Pons (tissue), 1 donor: ENCODE data around the gene SYNPR.
"Not testable (repeated sequence)": the region's sequence is repeated elsewhere in the genome, so short reads cannot be mapped to it uniquely, and the experiment has no call there.

Source experiments
- DNase-seq: peaks from one replicate; pipeline ENCODE4 v3.0.0-alpha.2; 2016; ENCODE audit warnings: low spot score

The SYNPR gene

DNA sequence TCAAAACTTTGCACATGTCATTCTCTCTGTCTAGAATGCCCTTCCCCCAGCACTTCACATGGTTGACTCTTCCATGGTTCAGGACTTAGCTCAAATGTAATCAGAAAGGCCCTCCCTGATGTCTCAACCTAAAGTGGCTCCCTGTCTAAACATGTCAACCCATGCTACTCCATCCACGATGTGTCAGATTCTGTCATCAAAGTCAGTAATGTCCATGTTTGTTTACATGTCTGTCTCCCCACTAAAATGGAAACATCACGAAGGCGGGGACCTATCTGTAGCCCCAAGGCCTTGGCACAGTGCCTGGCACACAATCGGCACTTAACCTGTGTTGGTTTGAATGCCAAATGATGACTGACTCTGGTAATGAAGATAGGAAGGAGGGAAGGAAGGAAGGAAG lies 353.6 kb downstream of the SYNPR start:
- no peak for DNase-seq

DNA sequence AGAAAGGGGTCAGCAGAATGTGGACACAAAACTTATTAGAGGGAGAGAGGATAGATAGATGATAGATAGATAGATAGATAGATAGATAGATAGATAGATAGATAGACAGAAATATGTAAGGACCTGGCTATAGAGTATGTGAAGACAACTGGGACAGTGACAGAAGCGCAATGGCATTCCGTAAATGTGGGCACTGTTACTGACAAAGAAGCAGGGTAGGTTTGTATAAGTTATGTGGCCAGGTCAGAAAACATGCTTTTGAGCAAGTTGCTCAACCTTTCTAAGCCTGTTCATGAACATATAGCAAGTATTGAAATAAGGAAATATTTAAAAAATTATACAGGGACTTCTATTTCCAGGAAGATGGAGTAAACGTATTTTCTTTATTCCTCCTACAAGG lies 357.1 kb downstream of the SYNPR start:
- no peak for DNase-seq

DNA sequence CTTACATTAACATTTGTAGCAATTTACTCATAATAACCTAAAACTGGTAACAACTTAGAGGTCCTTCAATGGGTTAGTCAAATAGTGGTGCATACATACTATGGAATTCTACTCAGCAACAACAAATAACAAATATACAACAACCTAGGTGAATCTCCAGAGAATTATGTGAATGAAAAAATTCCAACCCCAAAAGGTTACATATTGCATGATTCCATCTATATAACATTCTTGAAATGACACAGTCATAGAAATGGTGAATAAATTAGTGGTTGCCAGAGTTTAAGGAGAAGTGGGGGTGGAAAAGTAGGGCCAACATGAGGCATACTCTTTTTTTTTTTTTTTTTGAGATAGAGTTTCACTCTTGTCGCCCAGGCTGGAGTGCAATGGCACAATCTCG lies 361.7 kb downstream of the SYNPR start:
- DNase-seq = no peak

DNA sequence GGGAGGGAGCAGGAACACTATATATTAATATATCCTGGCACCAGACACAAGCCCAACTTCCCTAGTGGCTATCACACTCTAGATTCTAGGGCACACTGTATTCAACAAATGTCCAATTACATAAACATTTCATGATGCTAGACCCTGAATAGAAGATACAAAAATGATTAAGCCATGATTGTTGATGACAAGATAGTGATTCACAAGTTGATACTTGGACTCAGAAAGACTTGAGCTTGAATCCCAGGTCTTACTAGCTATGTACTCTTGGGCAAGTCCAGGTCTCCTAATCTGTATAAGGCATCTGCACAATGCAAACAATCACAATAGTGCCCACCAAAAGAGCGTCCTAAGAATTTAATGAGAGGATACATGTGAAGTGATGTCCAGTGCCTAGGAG lies 364.4 kb downstream of the SYNPR start:
- DNase-seq = no peak

DNA sequence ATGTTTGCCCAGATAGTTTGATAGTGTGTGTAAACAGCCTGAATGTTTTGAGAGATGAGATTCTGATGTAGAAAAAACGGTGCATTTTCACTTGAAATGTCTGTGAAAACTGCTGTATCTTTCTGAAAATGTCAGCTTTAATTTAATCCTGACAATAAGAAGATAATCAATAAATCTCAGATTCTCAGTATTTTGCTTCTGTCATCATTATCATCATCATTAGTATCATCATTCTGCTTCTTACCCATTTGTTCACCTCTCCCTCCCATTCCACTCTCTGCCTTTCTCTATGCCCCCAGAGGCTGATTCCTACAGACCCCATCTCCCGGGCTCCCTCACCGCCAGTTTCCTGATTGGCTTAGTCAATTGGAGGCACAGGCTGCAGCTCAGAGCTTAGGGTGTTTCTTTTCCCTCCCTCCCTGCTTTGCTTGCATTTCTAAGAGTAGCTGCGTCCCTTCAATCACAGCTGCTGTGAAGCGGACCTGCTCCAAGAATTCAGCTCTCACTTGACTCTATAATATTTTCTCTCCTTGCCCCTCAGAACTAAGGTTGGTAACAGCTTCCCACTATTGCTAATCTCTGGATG lies 366.2 kb downstream of the SYNPR start:
- no peak for DNase-seq

DNA sequence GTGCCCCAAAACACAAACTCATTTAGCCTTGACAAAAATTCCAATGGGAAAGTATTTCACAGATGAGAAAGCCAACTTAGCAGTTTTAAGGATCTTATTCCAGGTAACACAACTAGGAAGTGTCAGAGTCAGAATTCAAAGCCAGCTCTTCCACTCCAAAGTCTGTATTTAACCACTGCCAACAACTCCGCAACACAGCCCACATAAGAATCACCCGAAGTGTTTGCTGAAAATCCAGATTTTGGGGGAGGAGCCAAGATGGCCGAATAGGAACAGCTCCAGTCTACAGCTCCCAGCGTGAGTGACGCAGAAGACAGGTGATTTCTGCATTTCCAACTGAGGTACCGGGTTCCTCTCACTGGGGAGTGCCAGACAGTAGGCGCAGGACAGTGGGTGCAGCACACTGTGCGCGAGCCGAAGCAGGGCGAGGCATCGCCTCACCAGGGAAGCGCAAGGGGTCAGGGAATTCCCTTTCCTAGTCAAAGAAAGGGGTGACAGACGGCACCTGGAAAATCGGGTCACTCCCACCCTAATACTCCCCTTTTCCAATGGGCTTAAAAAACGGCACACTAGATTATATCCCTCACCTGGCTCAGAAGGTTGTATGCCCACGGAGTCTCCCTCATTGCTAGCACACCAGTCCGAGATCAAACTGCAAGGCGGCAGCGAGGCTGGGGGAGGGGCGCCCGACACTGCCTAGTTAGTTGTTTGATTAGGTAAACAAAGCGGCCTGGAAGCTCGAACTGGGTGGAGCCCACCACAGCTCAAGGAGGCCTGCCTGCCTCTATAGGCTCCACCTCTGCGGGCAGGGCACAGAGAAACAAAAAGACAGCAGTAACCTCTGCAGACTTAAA lies 367.0 kb downstream of the SYNPR start:
- not testable (repeated sequence) for DNase-seq

DNA sequence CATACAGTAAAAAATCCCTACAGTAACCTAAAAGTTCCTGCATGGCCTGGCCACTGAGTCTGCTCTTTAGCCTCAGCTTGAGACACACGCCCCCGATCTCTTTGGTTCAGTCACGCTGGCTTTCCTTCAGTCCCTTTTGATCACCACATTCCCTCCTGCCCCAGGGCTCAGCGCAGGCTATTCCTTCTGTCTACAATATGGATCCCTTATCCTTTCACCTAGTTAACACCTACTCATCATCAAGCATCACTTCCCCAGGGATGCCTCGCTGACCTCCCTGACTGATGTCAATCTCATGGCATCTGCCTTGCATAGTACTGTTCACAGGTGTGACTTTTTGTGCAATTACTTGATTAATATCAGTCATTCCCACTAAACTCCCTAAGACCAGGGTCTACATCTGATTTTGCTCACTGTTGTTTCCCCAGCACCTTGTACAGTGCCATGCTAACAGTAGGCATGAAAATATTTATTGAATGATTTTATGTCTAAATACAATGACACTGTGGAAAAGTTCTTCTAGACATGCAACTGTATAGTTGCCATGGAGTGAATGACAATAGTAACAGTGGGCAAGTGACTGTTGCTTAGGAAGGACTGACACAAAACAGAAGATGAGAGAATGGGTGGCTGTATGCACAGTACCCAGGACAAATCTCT lies 374.1 kb downstream of the SYNPR start, which contains the start of gene SNTN:
Gene SNTN, plus strand, starts transcription at position 610 of the 660 bp plus-strand sequence. Its CDS starts 13 bp downstream, at position 623.
- no peak for DNase-seq

DNA sequence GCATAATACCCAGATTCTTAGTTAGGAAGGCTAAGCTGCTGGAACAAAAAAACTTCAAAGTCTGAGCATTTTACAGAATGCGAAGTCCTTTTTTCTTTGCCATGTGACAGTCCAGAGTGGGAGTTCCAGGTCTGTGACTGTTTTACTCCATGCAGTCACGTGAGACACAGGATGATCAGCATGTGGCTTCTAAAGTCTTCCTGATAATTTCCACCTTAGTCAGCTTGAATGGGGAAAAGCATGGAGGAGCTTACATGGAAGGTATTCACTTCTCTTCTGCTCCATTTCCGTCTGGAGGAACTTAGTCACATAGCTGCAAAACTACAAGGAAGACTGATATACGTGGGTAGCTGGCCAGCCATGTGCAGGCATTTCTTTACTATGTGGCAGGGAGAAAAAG lies 376.1 kb downstream of the SYNPR start:
- DNase-seq = no peak

DNA sequence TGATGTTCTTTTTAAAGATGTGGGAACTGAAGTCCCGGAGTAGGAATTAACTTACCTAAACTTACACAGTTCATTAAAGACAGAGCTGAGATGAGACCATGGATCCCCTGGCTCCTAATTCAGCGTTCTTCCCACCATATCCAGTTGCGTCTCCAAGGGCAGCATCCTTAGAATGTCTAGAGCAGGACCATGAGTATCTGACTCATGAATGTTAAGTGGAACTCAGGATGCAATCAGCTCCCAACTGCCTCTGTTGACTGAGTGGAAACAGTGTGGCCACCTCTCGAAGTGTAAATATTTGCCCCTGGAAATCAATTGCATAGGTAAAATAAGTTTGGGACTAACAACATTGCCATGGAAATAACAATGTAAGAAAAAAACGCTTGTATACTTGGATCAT lies 376.8 kb downstream of the SYNPR start:
- no peak for DNase-seq

DNA sequence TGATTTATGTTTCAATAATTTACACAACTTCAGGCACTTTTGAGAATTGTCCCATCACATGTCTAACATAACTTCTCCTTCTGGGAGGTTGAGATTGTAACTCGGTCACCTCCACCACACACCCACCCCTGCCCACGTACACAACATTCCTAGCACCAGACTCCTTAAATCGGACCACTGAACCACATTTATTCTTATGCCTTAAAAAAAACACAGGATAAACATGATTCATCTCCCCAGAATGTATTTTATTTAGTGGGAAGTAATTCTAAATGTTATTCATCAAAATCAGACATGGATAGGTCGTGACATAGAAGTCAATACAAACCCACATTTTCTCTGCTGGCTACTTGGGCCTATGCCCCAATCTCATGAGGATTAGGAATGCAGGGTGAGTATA lies 377.4 kb downstream of the SYNPR start:
- DNase-seq = no peak

DNA sequence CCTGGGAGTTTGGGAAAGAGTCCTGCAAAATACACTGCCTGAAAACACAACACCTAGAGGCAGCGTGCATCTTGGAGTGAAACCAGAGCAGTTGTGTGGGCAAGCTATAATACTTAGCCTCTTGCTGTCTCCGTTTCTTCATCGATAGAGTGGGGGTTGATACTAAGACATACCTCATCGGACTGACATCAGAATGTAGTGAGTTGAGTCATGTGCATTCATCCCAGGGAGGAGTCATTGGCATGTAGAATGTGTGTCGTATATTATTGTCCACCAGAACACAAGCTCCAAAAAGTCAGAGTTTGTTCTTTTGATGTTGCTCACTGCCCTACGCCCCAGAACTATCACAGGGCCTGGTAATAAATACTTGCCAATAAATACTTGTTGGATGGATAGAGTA lies 378.7 kb downstream of the SYNPR start:
- no peak for DNase-seq

DNA sequence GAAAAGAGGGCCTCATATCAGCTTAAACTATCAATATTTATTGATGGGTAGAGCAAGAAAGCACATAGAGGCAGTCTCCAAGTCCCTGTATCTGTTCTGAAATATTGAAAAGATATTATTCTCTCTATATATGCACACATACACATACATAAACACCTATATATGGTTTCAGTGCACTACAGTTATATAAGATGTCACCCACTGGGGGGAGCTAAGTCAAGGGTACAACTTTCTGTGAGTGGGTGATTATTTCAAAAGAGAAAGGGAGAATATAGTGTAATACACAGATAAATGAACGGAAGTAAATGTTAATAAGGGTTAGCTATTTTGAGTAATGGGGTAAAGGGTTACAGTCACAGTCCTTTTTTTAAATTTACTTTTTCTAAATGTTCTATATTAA lies 383.1 kb downstream of the SYNPR start:
- no peak for DNase-seq

DNA sequence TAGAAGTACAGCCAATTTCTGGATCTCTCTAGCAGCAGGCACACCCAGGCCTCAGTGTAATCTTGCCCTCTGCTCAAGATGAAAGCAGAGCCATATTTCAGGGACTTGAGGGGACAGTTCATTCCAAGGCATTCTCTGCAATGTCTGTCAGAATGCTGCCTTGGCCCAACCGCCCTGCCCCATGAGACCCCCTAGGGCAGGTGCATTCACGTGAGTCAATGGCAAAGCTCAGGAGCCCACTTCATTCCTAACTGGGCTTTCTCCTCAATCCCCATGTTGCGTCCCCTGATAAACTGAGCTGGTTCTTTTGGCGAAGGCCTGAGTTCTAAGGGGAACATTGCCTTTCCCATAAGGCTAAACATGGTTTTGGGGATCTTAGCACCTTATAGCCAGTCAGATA lies 383.9 kb downstream of the SYNPR start:
- DNase-seq = no peak

DNA sequence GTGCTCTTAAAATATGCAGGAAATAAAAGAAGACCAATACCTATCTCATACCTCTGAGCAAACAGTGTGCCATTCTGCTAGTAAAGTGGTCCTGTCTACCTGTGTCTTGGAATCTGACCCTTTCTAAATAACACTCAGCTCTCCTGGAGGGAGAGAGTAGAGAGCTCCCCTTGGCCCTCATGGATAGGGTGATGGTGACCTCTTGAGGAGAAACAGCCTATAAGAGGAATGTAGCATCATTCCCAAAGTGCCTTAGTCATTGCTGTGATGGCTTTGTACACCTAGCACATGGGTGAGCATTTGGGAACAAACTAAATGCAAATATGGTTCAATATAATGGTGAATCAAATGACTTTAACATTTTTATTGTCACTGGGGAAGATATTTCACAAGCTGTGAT lies 384.4 kb downstream of the SYNPR start:
- no peak for DNase-seq
